PFSK-1 (cell line): ENCODE results near the gene DGKH.

Experiments used
- FOXP2 ChIP-seq: optimal IDR thresholded peaks from 2 replicates; pipeline ENCODE3; 2011; ENCODE audit warnings: borderline replicate concordance, control low read depth, inconsistent platforms; ENCODE audit not compliant: insufficient read depth; ENCODE audit errors: extremely low read length, extremely low read depth
- POLR2AphosphoS5 ChIP-seq: IDR thresholded peaks from 2 replicates; pipeline ENCODE4 v1.6.1; 2012; ENCODE audit warnings: low read depth, mild to moderate bottlenecking, control low read depth, low read length, moderate library complexity
- REST ChIP-seq, 2 experiments: IDR thresholded peaks; 2 replicates each; pipeline versions ENCODE4 v1.6.1 to v1.8.0; 2011 to 2012; ENCODE audit warnings: low read depth in 2 of 2, low read length in 2 of 2, control low read depth in 1 of 2, inconsistent platforms in 1 of 2, mild to moderate bottlenecking in 1 of 2, moderate library complexity in 1 of 2; ENCODE audit not compliant: insufficient read depth in 1 of 2
- SIN3A ChIP-seq: IDR thresholded peaks from 2 replicates; pipeline ENCODE4 v1.6.1; 2012; ENCODE audit warnings: mild to moderate bottlenecking, low read length, moderate library complexity, borderline replicate concordance; ENCODE audit not compliant: insufficient read depth
- TAF1 ChIP-seq: IDR thresholded peaks from 2 replicates; pipeline ENCODE4 v1.6.1; 2012; ENCODE audit warnings: low read length, control low read depth, borderline replicate concordance; ENCODE audit not compliant: insufficient read depth

DGKH gene

GRCh38 chr13:42036711-42037110 lies 11.7 kb upstream of the DGKH start:
- TF ChIP-seq POLR2AphosphoS5 (no peak), REST (IDR thresholded peaks at IDR 0.05; ENCODE audit: insufficient read depth in 1 of 2, low read depth in 2 of 2, low read length in 2 of 2) (no peak), SIN3A (no peak), FOXP2 (no peak), TAF1 (no peak)

DNA sequence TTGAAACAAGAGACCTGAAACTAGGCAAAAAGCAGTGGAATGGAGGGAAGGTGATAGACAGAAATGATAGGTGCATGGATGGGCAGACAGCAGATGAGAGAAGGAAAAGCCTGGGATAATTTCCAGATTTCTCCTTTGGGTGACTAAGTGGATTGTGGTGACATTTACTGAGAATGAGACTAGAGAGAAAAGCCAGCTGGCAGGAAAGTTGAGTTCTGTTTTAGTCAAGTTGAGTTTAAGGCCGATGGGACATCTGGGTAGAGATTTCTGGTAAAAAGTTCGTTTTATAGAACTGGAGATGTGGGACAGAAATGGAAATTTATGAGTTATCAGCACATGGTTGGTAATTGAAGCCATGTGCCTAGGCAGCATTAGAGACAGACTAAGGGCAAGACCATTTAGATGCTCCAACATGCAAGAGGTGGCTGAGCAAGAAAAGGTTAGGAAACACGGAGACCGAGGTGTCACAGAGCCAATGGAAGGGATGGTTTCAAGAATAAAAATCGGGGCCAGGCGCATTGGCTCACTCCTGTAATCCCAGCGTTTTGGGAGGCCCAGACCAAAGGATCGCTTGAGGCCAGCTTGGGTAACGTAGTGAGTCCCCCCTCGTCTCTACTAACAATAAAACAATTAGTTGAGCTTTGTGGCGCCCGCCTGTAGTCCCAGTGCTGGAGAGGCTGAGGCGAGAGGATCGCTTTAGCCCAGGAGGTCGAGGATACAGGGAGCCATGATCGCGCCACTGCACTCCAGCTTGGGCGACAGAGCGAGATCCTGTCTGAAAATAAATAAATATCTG lies 9.6 kb upstream of the DGKH start:
- no peak for TF ChIP-seq TAF1

DNA sequence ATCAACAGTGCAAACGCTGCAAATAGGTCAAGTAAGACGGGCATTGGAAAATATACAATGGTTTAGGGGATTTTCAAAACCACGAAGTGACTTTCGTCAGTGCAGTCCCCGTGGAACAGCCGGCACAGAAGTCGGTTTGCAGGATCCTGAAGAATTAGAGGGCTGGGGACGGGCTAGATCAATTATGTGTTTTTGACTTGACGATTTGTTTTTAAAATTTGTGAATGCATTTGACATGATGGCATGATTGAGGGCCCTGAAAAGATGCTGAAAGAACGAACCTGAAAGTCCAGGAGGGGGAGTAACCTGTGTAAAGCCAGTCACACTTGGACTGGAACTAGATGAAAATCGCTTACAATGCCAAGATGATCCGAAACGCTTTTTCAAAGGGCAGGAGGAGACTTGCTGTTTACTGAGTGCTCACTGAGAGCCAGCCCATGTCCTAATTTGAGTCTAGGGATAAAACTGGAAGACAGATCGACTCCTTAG lies 8.9 kb upstream of the DGKH start:
- no peak for TF ChIP-seq REST (IDR thresholded peaks at IDR 0.05; ENCODE audit: insufficient read depth in 1 of 2, low read depth in 2 of 2, low read length in 2 of 2)
- no peak for TF ChIP-seq FOXP2
- no peak for TF ChIP-seq SIN3A
- TF ChIP-seq TAF1 = no peak
- no peak for TF ChIP-seq POLR2AphosphoS5

DNA sequence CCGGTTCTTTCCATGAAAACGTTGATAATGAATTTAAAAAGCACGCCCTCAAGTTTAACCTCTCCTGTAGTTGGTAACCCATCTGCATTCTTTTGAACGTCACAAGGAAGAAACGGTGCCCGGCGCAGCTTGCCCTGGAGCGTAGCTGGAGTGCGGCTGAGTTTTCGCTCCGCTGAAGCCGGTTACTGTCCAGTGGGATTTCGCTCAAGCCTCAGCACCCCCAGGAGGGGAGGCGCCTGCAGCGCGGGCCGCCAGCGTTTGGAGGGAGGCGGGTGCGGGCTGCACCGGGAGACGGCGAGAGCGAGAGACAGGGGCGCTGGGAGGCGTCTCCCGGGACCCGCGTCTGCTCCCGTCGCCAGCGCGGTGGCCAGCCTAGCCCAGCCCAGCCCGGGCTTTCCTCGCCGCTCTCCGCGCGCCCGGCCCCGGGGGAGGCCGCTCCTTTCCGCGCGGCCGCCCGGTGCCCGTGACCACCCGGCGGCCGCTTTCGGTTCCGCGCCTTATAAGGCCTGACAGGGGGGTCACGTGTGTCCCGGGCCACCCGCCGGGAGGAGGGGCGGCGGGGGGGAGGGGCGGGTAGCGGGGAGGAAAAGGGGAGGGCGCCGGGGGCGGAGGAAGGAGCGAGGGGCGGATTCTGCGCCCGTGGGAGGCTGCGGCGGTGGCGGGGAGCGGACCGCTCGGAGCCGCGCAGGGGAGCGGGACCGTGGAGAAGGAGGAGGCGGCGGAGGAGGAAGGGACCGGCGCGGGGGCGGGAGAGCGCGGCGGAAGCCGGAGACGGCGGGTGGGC lies 8.3 kb upstream of the DGKH start:
- TF ChIP-seq TAF1 = peak; percentile 54; the same call in 1 of the 2 replicates
- no peak for TF ChIP-seq FOXP2
- TF ChIP-seq POLR2AphosphoS5 = peak; percentile 44; the same call in 1 of the 2 replicates
- no peak for TF ChIP-seq SIN3A

DNA sequence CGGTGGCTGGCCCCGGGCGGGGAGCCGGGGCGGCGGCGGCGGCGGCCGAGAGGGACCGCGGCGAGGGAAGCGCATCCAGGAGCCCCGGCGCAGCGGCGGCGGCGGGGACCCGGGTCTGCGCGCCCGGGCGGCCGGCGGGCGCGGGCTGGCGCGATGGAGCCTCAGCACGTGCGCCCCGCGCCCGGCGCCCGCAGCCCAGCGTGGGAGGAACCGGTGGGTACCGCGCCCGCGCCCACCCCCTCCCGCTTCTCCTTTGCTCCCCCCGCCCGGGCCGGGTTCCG lies 7.8 kb upstream of the DGKH start:
- TF ChIP-seq FOXP2 (no peak), TAF1 (no peak), SIN3A (no peak), REST (IDR thresholded peaks at IDR 0.05; ENCODE audit: insufficient read depth in 1 of 2, low read depth in 2 of 2, low read length in 2 of 2) (no peak), POLR2AphosphoS5 (no peak)

GRCh38 chr13:42041011-42041683 lies 7.3 kb upstream of the DGKH start:
- TF ChIP-seq TAF1 (no peak), SIN3A (no peak), POLR2AphosphoS5 (no peak), REST (IDR thresholded peaks at IDR 0.05; ENCODE audit: insufficient read depth in 1 of 2, low read depth in 2 of 2, low read length in 2 of 2) (no peak), FOXP2 (no peak)
